T-helper 1 cell treated with Interleukin-12 subunit alpha and Interleukin-12 subunit beta and Interleukin-4 antibody, amounts not matched to agents 30 ng/mL and 1 ng/mL, for 36 hours (primary cell): Measurements from ENCODE around the gene TMEM184B. TPM values are rescaled to one million over a fixed set of nuclear protein-coding genes. Genes with fewer than 3 reads are reported as not detected.
"Not testable (repeated sequence)": the region's sequence is repeated elsewhere in the genome, so short reads cannot be mapped to it uniquely, and the experiment has no call there.

ENCODE experiments used
- intact Hi-C: fragments of 100-400 bp; cut with micrococcal nuclease; formaldehyde crosslinking; loops from one replicate; pipeline ENCODE4 v1.15.1; 2024
- total RNA-seq: library from RNA; stranded (reverse); gene quantifications from 2 replicates; pipeline ENCODE4 v1.2.3, GENCODE V29; 2022

Gene TMEM184B
- total RNA-seq, 1 donor from 2014 or later, result 45.9 TPM

GRCh38 chr22:38250643-38251340 lies 22.0 kb downstream of the TMEM184B start:
- intact Hi-C loops, result no loop called here

GRCh38 chr22:38249803-38250642 lies 22.8 kb downstream of the TMEM184B start:
- intact Hi-C loops, result no loop called here

GRCh38 chr22:38249301-38249700 lies 23.5 kb downstream of the TMEM184B start:
- intact Hi-C loops, result no loop called here

GRCh38 chr22:38248280-38248679 lies 24.5 kb downstream of the TMEM184B start:
- intact Hi-C loops, result no loop called here

GRCh38 chr22:38247713-38248112 lies 25.1 kb downstream of the TMEM184B start:
- intact Hi-C loops, result no loop called here

- intact Hi-C loops, result no loop called here
Observed at GRCh38 chr22:38246692-38247091, 26.1 kb downstream of the TMEM184B start.

GRCh38 chr22:38246046-38246658 lies 26.7 kb downstream of the TMEM184B start:
- intact Hi-C loops, result no loop called here

- intact Hi-C loops, result no loop called here
Observed at GRCh38 chr22:38244106-38244505, 28.7 kb downstream of the TMEM184B start.

GRCh38 chr22:38243007-38243765 lies 29.6 kb downstream of the TMEM184B start:
- intact Hi-C loops, result no loop called here

GRCh38 chr22:38240734-38241252 lies 32.0 kb downstream of the TMEM184B start:
- intact Hi-C loops, result no loop called here

- intact Hi-C loops, result no loop called here
Observed at GRCh38 chr22:38239101-38239761, 33.6 kb downstream of the TMEM184B start.

GRCh38 chr22:38238519-38239071 lies 34.2 kb downstream of the TMEM184B start:
- intact Hi-C loops, result no loop called here

- intact Hi-C loops, result no loop called here
Observed at GRCh38 chr22:38236786-38237185, 36.0 kb downstream of the TMEM184B start.

GRCh38 chr22:38235240-38235850 lies 37.5 kb downstream of the TMEM184B start:
- intact Hi-C loops, result no loop called here

- intact Hi-C loops, result not testable (repeated sequence)
Observed at GRCh38 chr22:38233856-38234255, 39.0 kb downstream of the TMEM184B start.

GRCh38 chr22:38233427-38233826 lies 39.4 kb downstream of the TMEM184B start:
- intact Hi-C loops, result no loop called here

- intact Hi-C loops, result no loop called here
Observed at GRCh38 chr22:38232196-38232595, 40.6 kb downstream of the TMEM184B start.

- intact Hi-C loops, result loop anchor here (1.0 kb wide), 2 partner anchors 131 to 179 kb away; no protein-coding TSS in a partner anchor
Observed at GRCh38 chr22:38230916-38231315, 41.9 kb downstream of the TMEM184B start.

GRCh38 chr22:38230108-38230825 lies 42.5 kb downstream of the TMEM184B start:
- intact Hi-C loops, result loop anchor here (1.0 kb wide), 2 partner anchors 130 to 178 kb away; no protein-coding TSS in a partner anchor
